DND-41 (cell line): ENCODE results near the gene PIK3C2A.

Experiments used
- ATAC-seq: fragments of 200-7000 bp; cut with Tn5 transposase; 3 replicates; pipeline ENCODE4 v1.9.1; 2021; ENCODE audit warnings: low read depth; ENCODE audit not compliant: insufficient read depth
- DNase-seq: peaks from one replicate; pipeline ENCODE4 v3.0.0-alpha.2; 2020
- H2AFZ ChIP-seq: 2 replicates; pipeline ENCODE4 v1.6.0; 2012; ENCODE audit warnings: low read depth, low read length
- H3K27ac ChIP-seq: 2 replicates; pipeline ENCODE4 v1.5.1; 2012; ENCODE audit warnings: low read length, inconsistent platforms
- H3K27me3 ChIP-seq: fragments of 200-600 bp; sonication (generic); 2 replicates; pipeline ENCODE4 v1.6.0; 2012; ENCODE audit warnings: low read length, mild to moderate bottlenecking, inconsistent platforms; ENCODE audit not compliant: insufficient read depth, poor library complexity
- H3K36me3 ChIP-seq: 2 replicates; pipeline ENCODE4 v1.5.1; 2012; ENCODE audit warnings: low read length, inconsistent platforms; ENCODE audit not compliant: insufficient read depth
- H3K4me1 ChIP-seq: 2 replicates; pipeline ENCODE4 v1.5.1; 2012; ENCODE audit warnings: mild to moderate bottlenecking, low read length; ENCODE audit not compliant: insufficient read depth
- H3K4me2 ChIP-seq: 2 replicates; pipeline ENCODE4 v1.6.0; 2012; ENCODE audit warnings: mild to moderate bottlenecking, moderate library complexity, low read length, inconsistent platforms; ENCODE audit not compliant: insufficient read depth
- H3K4me3 ChIP-seq, 2 experiments: fragments of 200-600 bp in 1 of 2; shearing (Covaris generic) in 1 of 2; 2 replicates each; pipeline ENCODE4 v1.5.1; 2012 to 2016; ENCODE audit warnings: inconsistent platforms in 2 of 2, low read length in 2 of 2, mild to moderate bottlenecking in 2 of 2, low read depth in 1 of 2, moderate library complexity in 1 of 2
- H3K79me2 ChIP-seq: 2 replicates; pipeline ENCODE4 v1.6.0; 2012; ENCODE audit warnings: low read length, inconsistent platforms; ENCODE audit not compliant: insufficient read depth
- H3K9ac ChIP-seq: 2 replicates; pipeline ENCODE4 v1.6.0; 2012; ENCODE audit warnings: low read depth, mild to moderate bottlenecking, inconsistent platforms, low read length, moderate library complexity
- H3K9me3 ChIP-seq: 2 replicates; pipeline ENCODE4 v1.5.1; 2012; ENCODE audit warnings: low read length, moderate library complexity, mild to moderate bottlenecking, inconsistent platforms; ENCODE audit not compliant: insufficient read depth, severe bottlenecking
- H4K20me1 ChIP-seq: 2 replicates; pipeline ENCODE4 v1.6.0; 2012; ENCODE audit warnings: low read length; ENCODE audit not compliant: insufficient read depth
- CTCF ChIP-seq: IDR thresholded peaks from 2 replicates; pipeline ENCODE4 v1.5.1; 2012; ENCODE audit warnings: borderline replicate concordance, low read length, moderate library complexity, mild to moderate bottlenecking; ENCODE audit not compliant: poor library complexity, severe bottlenecking; ENCODE audit errors: extremely low read depth
- EZH2 ChIP-seq: IDR thresholded peaks from 3 replicates; pipeline ENCODE4 v1.6.1; 2012; ENCODE audit warnings: borderline replicate concordance, low read depth, mild to moderate bottlenecking, moderate library complexity, low read length, inconsistent platforms; ENCODE audit not compliant: severe bottlenecking

Gene PIK3C2A

GRCh38 chr11:17208257-17208999, 642 bp upstream of the PIK3C2A start:
- Histone ChIP-seq H3K4me2 (peak overlapping the region; percentile 92), H3K27me3 (no peaks in the 10 kb centered on the region), H3K4me3 (peak overlapping the region; percentile 66 to 75), H3K9me3 (no peaks in the 10 kb centered on the region), H4K20me1 (peaks cover 3% of the 10 kb centered on the region; the same call in 1 of the 2 replicates), H3K4me1 (peaks cover 33% of the 10 kb centered on the region), H2AFZ (peak overlapping the region; percentile 90), H3K27ac (peak overlapping the region; percentile 67), H3K36me3 (no peaks in the 10 kb centered on the region; the same call in 1 of the 2 replicates), H3K9ac (peak overlapping the region; percentile 77), H3K79me2 (peaks cover 38% of the 10 kb centered on the region)
- peak; percentile 32; the same call in 2 of the 3 replicates for ATAC-seq
- DNase-seq: no peak
- TF ChIP-seq CTCF (no peak), EZH2 (no peak)

GRCh38 chr11:17206463-17206862, 1.3 kb downstream of the PIK3C2A start:
- H3K36me3 ChIP-seq: no peaks in the 10 kb centered on the region; the same call in 1 of the 2 replicates
- H3K79me2 ChIP-seq: peaks cover 53% of the 10 kb centered on the region
- DNase-seq: no peak
- peaks cover 33% of the 10 kb centered on the region for H3K4me1 ChIP-seq
- ATAC-seq: no peak
- H4K20me1 ChIP-seq: peaks cover 3% of the 10 kb centered on the region; the same call in 1 of the 2 replicates
- H3K27me3 ChIP-seq: no peaks in the 10 kb centered on the region
- no peak for TF ChIP-seq CTCF
- no peak for TF ChIP-seq EZH2
- H3K9me3 ChIP-seq: no peaks in the 10 kb centered on the region
- no peak overlapping the region for H2AFZ ChIP-seq
- no peak overlapping the region for H3K27ac ChIP-seq
- H3K4me2 ChIP-seq: peak overlapping the region; percentile 92
- peak overlapping the region in 1 of 2 experiments; percentile 75; a peak in 1 of 4 replicates for H3K4me3 ChIP-seq
- peak overlapping the region; percentile 77; the same call in 1 of the 2 replicates for H3K9ac ChIP-seq

- Histone ChIP-seq H3K4me2 (no peak overlapping the region), H4K20me1 (no peaks in the 10 kb centered on the region), H3K36me3 (peaks cover 6% of the 10 kb centered on the region), H3K79me2 (peaks cover 54% of the 10 kb centered on the region), H3K9ac (no peak overlapping the region), H3K4me1 (no peaks in the 10 kb centered on the region), H3K27ac (no peak overlapping the region), H2AFZ (no peak overlapping the region), H3K27me3 (no peaks in the 10 kb centered on the region), H3K4me3 (no peak overlapping the region), H3K9me3 (no peaks in the 10 kb centered on the region)
- TF ChIP-seq EZH2 (no peak), CTCF (no peak)
- DNase-seq: no peak
- ATAC-seq: no peak
Measured at GRCh38 chr11:17197431-17197898, 10.3 kb downstream of the PIK3C2A start.
